ENCODE measurements around the gene PPFIBP1.

DNA sequence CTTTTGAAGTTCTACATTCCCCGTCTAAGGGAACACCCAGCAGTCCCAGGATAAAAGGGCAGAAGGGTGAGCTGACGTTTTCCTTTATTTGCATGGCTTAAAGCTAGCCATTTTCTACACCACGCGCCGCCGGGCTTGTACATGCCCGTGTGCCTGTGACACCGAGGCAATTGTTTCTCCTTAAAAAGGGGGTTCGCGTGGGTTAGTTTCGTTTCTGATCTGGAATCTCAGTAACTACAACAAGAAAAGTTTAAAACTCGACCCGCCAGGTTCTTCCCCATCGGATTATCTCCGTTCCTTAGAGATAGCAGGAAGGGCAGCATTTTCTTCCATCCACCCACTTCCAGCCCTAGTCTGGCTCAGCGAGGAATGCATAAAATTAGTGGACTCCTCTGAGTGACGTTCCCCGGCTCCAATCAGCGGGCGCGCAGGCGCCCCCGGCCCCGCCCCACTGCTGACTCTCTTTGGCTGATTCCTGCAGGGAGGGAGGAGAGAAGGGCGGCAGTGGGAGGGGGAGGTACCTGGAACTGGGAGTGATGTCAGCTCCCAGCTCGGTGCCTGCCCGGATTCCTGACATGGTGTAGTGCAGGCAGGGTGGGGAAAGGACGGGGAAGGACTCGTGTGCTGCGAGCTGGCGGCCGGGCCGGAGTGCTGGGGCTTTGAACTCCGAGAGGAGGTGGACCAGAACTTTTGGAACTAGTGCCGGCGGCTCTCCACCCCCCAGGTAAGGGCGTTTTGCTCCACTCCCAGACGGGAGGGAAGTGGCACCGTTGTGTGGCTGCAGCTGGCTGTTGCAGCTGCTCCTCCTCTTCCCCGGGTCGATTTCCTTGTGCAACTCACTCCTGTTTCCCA lies at the start of gene PPFIBP1:
- TF ChIP-seq, protein P1, sequence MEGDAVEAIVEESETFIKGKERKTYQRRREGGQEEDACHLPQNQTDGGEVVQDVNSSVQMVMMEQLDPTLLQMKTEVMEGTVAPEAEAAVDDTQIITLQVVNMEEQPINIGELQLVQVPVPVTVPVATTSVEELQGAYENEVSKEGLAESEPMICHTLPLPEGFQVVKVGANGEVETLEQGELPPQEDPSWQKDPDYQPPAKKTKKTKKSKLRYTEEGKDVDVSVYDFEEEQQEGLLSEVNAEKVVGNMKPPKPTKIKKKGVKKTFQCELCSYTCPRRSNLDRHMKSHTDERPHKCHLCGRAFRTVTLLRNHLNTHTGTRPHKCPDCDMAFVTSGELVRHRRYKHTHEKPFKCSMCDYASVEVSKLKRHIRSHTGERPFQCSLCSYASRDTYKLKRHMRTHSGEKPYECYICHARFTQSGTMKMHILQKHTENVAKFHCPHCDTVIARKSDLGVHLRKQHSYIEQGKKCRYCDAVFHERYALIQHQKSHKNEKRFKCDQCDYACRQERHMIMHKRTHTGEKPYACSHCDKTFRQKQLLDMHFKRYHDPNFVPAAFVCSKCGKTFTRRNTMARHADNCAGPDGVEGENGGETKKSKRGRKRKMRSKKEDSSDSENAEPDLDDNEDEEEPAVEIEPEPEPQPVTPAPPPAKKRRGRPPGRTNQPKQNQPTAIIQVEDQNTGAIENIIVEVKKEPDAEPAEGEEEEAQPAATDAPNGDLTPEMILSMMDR (IDR thresholded peaks at IDR 0.05): no peak
- TF ChIP-seq POLR2A (IDR thresholded peaks at IDR 0.05): no peak

Data from lower leg skin (tissue), 3 donors.